Raji (cell line): ENCODE data around the gene ETNK1.

Source experiments
- POLR2A ChIP-seq: IDR thresholded peaks from 2 replicates; pipeline ENCODE4 v1.6.1; 2011; ENCODE audit warnings: low read depth, low read length, control low read depth; ENCODE audit not compliant: insufficient read depth

Gene ETNK1

GRCh38 chr12:22702690-22703089, 77.7 kb downstream of the ETNK1 start:
- no peak for TF ChIP-seq POLR2A

GRCh38 chr12:22709292-22709691, 84.3 kb downstream of the ETNK1 start:
- TF ChIP-seq POLR2A, result no peak

GRCh38 chr12:22712083-22712482, 87.1 kb downstream of the ETNK1 start:
- no peak for TF ChIP-seq POLR2A

GRCh38 chr12:22715254-22715653, 90.3 kb downstream of the ETNK1 start:
- no peak for TF ChIP-seq POLR2A

- TF ChIP-seq POLR2A, result no peak
These were observed 94.8 kb downstream of the ETNK1 start for GRCh38 chr12:22719745-22720144.

- TF ChIP-seq POLR2A, result no peak
These were observed 97.1 kb downstream of the ETNK1 start for GRCh38 chr12:22722081-22722480.

GRCh38 chr12:22722779-22723178, 97.8 kb downstream of the ETNK1 start:
- TF ChIP-seq POLR2A, result no peak

GRCh38 chr12:22728987-22729386, 104.0 kb downstream of the ETNK1 start:
- TF ChIP-seq POLR2A, result no peak

- no peak for TF ChIP-seq POLR2A
These were observed 104.5 kb downstream of the ETNK1 start for GRCh38 chr12:22729431-22729956.

GRCh38 chr12:22729957-22730443, 105.0 kb downstream of the ETNK1 start:
- TF ChIP-seq POLR2A, result no peak

- TF ChIP-seq POLR2A, result no peak
These were observed 106.3 kb downstream of the ETNK1 start for GRCh38 chr12:22731236-22731635.

- no peak for TF ChIP-seq POLR2A
These were observed 108.8 kb downstream of the ETNK1 start for GRCh38 chr12:22733756-22734155.

GRCh38 chr12:22738945-22739344, 114.0 kb downstream of the ETNK1 start:
- TF ChIP-seq POLR2A, result no peak
